Chondrocyte (in vitro differentiated cells): ENCODE data around the gene PROX2. TPM values are rescaled to one million over a fixed set of nuclear protein-coding genes. Genes with fewer than 3 reads are reported as not detected.

Experiments
- DNase-seq: peaks from one replicate; pipeline ENCODE4 v3.0.0; 2021; ENCODE audit warnings: mixed read lengths, low spot score
- H3K27ac Mint-ChIP-seq: one replicate; pipeline ENCODE4 v1.8.0; 2021; ENCODE audit warnings: mild to moderate bottlenecking, moderate library complexity, mixed read lengths; ENCODE audit not compliant: unreplicated experiment
- H3K27me3 Mint-ChIP-seq: 2 replicates; pipeline ENCODE4 v1.8.0; 2021; ENCODE audit warnings: low read depth, mixed read lengths
- H3K36me3 Mint-ChIP-seq: 2 replicates; pipeline ENCODE4 v1.8.0; 2021; ENCODE audit warnings: low read depth, mixed read lengths
- H3K4me1 Mint-ChIP-seq: 2 replicates; pipeline ENCODE4 v1.8.0; 2021; ENCODE audit warnings: low read depth, mild to moderate bottlenecking, mixed read lengths
- H3K4me3 Mint-ChIP-seq: one replicate; pipeline ENCODE4 v1.8.0; 2021; ENCODE audit warnings: mild to moderate bottlenecking, moderate library complexity, mixed read lengths; ENCODE audit not compliant: unreplicated experiment
- H3K9me3 Mint-ChIP-seq: 2 replicates; pipeline ENCODE4 v1.8.0; 2021; ENCODE audit warnings: low read depth, mixed read lengths
- total RNA-seq: library from RNA; stranded (reverse); gene quantifications from 3 replicates; pipeline ENCODE4 v1.2.1, GENCODE V29; 2021
- TF ChIP-seq, protein P1 (sequence below): fragments of 200-600 bp; sonication (generic); IDR thresholded peaks from 2 replicates; pipeline ENCODE4 v1.5.0; 2021; ENCODE audit warnings: antibody characterized with exemption, mild to moderate bottlenecking, moderate library complexity

Gene PROX2
- total RNA-seq, 1 donor from 2014 or later: not detected

DNA sequence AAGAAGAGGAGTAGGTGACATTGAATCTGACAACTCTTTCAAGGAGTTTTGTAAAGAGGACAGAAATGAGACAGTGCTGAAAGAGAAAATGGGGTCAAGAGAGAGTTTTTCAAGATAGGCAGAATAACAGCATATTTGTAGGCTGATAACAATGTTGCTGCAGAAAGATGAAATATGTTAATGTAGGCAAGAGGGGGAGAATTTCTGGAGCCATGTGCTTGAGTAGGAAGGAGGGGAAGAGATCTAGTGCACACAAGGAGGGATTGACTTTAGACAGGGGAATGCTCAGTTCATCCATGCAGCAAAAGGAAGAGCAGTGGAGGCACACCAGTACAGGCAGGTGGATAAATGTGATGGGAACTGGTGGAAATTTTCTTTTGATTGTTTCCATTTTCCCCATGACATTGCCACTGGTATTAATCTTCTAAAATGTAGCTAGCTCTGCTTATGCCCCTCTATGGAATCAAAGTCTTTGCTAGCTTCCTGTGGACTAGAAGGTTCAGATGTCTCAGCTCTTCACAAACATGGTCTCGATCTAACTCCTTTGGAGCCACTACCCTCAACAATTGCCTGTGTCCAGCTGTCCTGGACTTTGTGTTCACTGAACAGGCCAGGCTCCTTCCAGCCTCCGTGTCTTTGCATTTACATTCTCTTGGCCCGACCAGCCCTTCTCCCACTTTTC, 9.1 kb downstream of the PROX2 start:
- DNase-seq: no peak
- Mint-ChIP-seq H3K9me3 (no peaks in the 10 kb centered on the region), H3K27me3 (peaks cover 2% of the 10 kb centered on the region), H3K36me3 (no peaks in the 10 kb centered on the region), H3K4me3 (no peak overlapping the region), H3K27ac (no peak overlapping the region), H3K4me1 (peaks cover 5% of the 10 kb centered on the region)
- TF ChIP-seq, protein P1, sequence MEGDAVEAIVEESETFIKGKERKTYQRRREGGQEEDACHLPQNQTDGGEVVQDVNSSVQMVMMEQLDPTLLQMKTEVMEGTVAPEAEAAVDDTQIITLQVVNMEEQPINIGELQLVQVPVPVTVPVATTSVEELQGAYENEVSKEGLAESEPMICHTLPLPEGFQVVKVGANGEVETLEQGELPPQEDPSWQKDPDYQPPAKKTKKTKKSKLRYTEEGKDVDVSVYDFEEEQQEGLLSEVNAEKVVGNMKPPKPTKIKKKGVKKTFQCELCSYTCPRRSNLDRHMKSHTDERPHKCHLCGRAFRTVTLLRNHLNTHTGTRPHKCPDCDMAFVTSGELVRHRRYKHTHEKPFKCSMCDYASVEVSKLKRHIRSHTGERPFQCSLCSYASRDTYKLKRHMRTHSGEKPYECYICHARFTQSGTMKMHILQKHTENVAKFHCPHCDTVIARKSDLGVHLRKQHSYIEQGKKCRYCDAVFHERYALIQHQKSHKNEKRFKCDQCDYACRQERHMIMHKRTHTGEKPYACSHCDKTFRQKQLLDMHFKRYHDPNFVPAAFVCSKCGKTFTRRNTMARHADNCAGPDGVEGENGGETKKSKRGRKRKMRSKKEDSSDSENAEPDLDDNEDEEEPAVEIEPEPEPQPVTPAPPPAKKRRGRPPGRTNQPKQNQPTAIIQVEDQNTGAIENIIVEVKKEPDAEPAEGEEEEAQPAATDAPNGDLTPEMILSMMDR: no peak

DNA sequence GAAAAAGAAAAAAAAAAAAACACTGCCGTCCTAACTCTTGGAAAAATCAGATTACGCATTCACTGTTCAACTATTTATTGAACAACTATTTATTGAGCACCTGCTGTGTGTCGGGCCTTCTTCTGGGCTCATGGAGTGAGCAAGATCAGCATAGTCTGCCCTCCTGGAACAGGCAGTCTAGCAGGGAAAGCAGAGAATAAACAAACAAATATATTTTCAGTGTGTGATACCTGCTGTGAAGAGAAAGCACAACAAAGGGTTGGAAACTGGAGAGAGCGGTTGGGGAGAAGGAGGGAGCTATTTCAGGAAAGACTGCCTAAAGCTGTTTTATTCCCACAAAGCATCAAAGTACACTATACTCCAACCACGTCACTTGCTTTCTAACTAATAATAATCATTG, 10.8 kb downstream of the PROX2 start:
- no peak overlapping the region for H3K27ac Mint-ChIP-seq
- peaks cover 13% of the 10 kb centered on the region for H3K4me1 Mint-ChIP-seq
- no peak overlapping the region for H3K4me3 Mint-ChIP-seq
- TF ChIP-seq, protein P1: no peak
- DNase-seq: no peak
- no peaks in the 10 kb centered on the region for H3K9me3 Mint-ChIP-seq
- no peaks in the 10 kb centered on the region for H3K36me3 Mint-ChIP-seq
- H3K27me3 Mint-ChIP-seq: peaks cover 2% of the 10 kb centered on the region

DNA sequence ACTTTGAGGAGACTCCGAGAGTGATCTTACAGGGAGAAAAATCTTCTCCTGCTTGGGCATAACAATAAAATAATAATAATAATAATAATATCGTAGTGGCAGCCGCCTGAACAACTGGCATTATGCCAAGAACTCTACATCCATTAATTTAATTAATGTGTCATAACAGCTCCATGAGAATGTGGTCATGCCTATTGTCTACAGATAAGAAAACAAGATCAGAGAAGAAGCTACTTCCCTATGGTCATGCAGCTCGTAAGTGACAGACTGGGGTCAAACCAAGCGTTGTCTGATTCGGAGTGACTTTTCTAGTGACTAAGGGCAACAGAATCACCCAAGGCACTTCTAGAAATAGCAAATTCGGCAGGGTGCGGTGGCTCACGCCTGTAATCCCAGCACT, 11.7 kb downstream of the PROX2 start:
- no peak for DNase-seq
- no peak overlapping the region for H3K27ac Mint-ChIP-seq
- peaks cover 2% of the 10 kb centered on the region for H3K27me3 Mint-ChIP-seq
- no peaks in the 10 kb centered on the region for H3K9me3 Mint-ChIP-seq
- H3K4me1 Mint-ChIP-seq: peaks cover 16% of the 10 kb centered on the region
- no peaks in the 10 kb centered on the region for H3K36me3 Mint-ChIP-seq
- no peak overlapping the region for H3K4me3 Mint-ChIP-seq
- TF ChIP-seq, protein P1: no peak

DNA sequence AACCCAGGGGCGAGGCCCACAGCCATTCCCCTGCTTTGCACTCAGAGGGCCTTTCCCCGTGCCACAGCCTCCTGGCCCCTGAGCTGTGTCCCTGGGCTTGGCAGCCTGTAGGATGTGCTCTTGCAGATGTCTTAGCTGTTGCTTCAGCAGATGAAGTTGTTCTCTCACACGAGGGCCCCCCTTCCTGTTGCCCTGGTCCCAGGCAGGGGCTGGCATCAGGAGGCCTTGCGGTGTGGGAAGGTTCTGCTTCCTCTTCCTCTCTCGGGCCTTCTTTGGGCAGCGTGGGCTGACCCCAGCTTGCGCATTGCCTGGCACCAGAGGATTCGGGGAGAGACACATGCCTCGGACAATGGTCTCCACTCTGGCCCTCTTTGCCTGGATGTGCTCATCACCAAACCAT, 12.7 kb downstream of the PROX2 start:
- DNase-seq: no peak
- H3K27me3 Mint-ChIP-seq: peaks cover 2% of the 10 kb centered on the region
- H3K4me1 Mint-ChIP-seq: peaks cover 16% of the 10 kb centered on the region
- H3K4me3 Mint-ChIP-seq: no peak overlapping the region
- TF ChIP-seq, protein P1: no peak
- no peaks in the 10 kb centered on the region for H3K9me3 Mint-ChIP-seq
- no peak overlapping the region for H3K27ac Mint-ChIP-seq
- H3K36me3 Mint-ChIP-seq: no peaks in the 10 kb centered on the region

DNA sequence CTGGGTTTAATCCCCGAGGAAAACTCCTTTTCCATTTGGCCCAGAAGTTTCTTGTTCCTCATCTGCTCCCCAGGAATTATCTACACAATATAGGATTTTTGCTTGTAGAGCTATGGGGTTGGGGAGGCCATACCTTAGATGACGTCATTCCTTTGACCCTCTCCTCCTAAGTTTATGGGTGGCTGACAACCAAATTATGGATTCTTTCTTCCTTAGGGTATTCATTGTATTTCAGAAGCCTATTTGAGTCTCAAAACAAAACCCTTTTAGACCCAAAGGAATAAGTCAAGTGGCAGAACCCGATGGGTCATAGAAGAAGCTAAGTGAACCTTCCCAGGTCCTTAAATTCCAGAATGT, 14.2 kb downstream of the PROX2 start:
- peaks cover 10% of the 10 kb centered on the region for H3K4me1 Mint-ChIP-seq
- DNase-seq: no peak
- no peaks in the 10 kb centered on the region for H3K9me3 Mint-ChIP-seq
- H3K4me3 Mint-ChIP-seq: no peak overlapping the region
- H3K27ac Mint-ChIP-seq: no peak overlapping the region
- peaks cover 2% of the 10 kb centered on the region for H3K27me3 Mint-ChIP-seq
- no peaks in the 10 kb centered on the region for H3K36me3 Mint-ChIP-seq
- TF ChIP-seq, protein P1: no peak
